ENCODE results near the gene XYLB.
"Not testable (repeated sequence)": the region's sequence is repeated elsewhere in the genome, so short reads cannot be mapped to it uniquely, and the experiment has no call there.

Gene XYLB

GRCh38 chr3:38346587-38347410, at the start of gene XYLB:
XYLB (plus strand) TSS chr3:38346785; CDS start chr3:38346869, 84 bp downstream.
- DNase-seq: peak; percentile 49

- DNase-seq: not testable (repeated sequence)
Measured at GRCh38 chr3:38297053-38297452, 49.5 kb upstream of the XYLB start.

- DNase-seq: no peak
Measured at GRCh38 chr3:38297537-38297936, 49.0 kb upstream of the XYLB start.

- no peak for DNase-seq
Measured at GRCh38 chr3:38297947-38298711, 48.5 kb upstream of the XYLB start.

- DNase-seq: no peak
Measured at GRCh38 chr3:38306941-38307340, 39.6 kb upstream of the XYLB start.

GRCh38 chr3:38307599-38307998, 39.0 kb upstream of the XYLB start:
- DNase-seq: no peak

- DNase-seq: no peak
Measured at GRCh38 chr3:38308456-38308855, 38.1 kb upstream of the XYLB start.

GRCh38 chr3:38311476-38311875, 35.1 kb upstream of the XYLB start:
- no peak for DNase-seq

GRCh38 chr3:38311941-38312340, 34.6 kb upstream of the XYLB start:
- no peak for DNase-seq

- DNase-seq: no peak
Measured at GRCh38 chr3:38312356-38312755, 34.2 kb upstream of the XYLB start.

GRCh38 chr3:38313263-38313662, 33.3 kb upstream of the XYLB start:
- DNase-seq: no peak

GRCh38 chr3:38313695-38314094, 32.9 kb upstream of the XYLB start:
- DNase-seq: no peak

GRCh38 chr3:38314112-38314763, 32.3 kb upstream of the XYLB start:
- no peak for DNase-seq

GRCh38 chr3:38314764-38315487, 31.7 kb upstream of the XYLB start:
- no peak for DNase-seq

GRCh38 chr3:38315488-38316230, 30.9 kb upstream of the XYLB start:
- no peak for DNase-seq

- no peak for DNase-seq
Measured at GRCh38 chr3:38316356-38317191, 30.0 kb upstream of the XYLB start.

- DNase-seq: no peak
Measured at GRCh38 chr3:38317192-38317759, 29.3 kb upstream of the XYLB start.

- no peak for DNase-seq
Measured at GRCh38 chr3:38318766-38319671, 27.6 kb upstream of the XYLB start.

- DNase-seq: not testable (repeated sequence)
Measured at GRCh38 chr3:38320638-38321037, 25.9 kb upstream of the XYLB start.

GRCh38 chr3:38323060-38323459, 23.5 kb upstream of the XYLB start:
- no peak for DNase-seq
